ENCODE results near the gene P2RX3.

P2RX3 gene

GRCh38 chr11:57390535-57390934 is 52.4 kb downstream of the P2RX3 start, which contains the start of gene PRG2:
Gene PRG2, minus strand, starts transcription at chr11:57390650. Its CDS starts 706 bp downstream, at chr11:57389944.
- H3K36me3 ChIP-seq, result no peaks in the 10 kb centered on the region
- peaks cover 10 to 12% of the 10 kb centered on the region in 2 experiments for H3K4me1 ChIP-seq (ENCODE audit: control insufficient read depth in 1 of 2, insufficient read depth in 1 of 2, low read depth in 1 of 2, low read length in 1 of 2)
- H3K4me3 ChIP-seq (ENCODE audit: low read depth in 1 of 2, low read length in 1 of 2), result no peak within 1 kb of the TSS
- no peak within 1 kb of the TSS for H3K27ac ChIP-seq
- no peak for TF ChIP-seq CTCF (IDR thresholded peaks at IDR 0.05)
- no peaks in the 10 kb centered on the region for H3K9me3 ChIP-seq
- H3K27me3 ChIP-seq, result no peaks in the 10 kb centered on the region

GRCh38 chr11:57391111-57391510 is 53.0 kb downstream of the P2RX3 start:
- no peak overlapping the region for H3K27ac ChIP-seq
- TF ChIP-seq CTCF (IDR thresholded peaks at IDR 0.05), result no peak
- H3K36me3 ChIP-seq, result no peaks in the 10 kb centered on the region
- H3K27me3 ChIP-seq, result no peaks in the 10 kb centered on the region
- H3K9me3 ChIP-seq, result no peaks in the 10 kb centered on the region
- H3K4me3 ChIP-seq (ENCODE audit: low read depth in 1 of 2, low read length in 1 of 2), result no peak overlapping the region
- H3K4me1 ChIP-seq (ENCODE audit: control insufficient read depth in 1 of 2, insufficient read depth in 1 of 2, low read depth in 1 of 2, low read length in 1 of 2), result peaks cover 10 to 16% of the 10 kb centered on the region in 2 experiments

GRCh38 chr11:57391539-57391938 is 53.4 kb downstream of the P2RX3 start:
- H3K9me3 ChIP-seq, result no peaks in the 10 kb centered on the region
- H3K4me1 ChIP-seq (ENCODE audit: control insufficient read depth in 1 of 2, insufficient read depth in 1 of 2, low read depth in 1 of 2, low read length in 1 of 2), result peaks cover 13 to 21% of the 10 kb centered on the region in 2 experiments
- no peaks in the 10 kb centered on the region for H3K36me3 ChIP-seq
- TF ChIP-seq CTCF (IDR thresholded peaks at IDR 0.05), result no peak
- no peaks in the 10 kb centered on the region for H3K27me3 ChIP-seq
- H3K4me3 ChIP-seq (ENCODE audit: low read depth in 1 of 2, low read length in 1 of 2), result no peak overlapping the region
- no peak overlapping the region for H3K27ac ChIP-seq

GRCh38 chr11:57392066-57392762 is 54.1 kb downstream of the P2RX3 start:
- Histone ChIP-seq H3K4me3 (ENCODE audit: low read depth in 1 of 2, low read length in 1 of 2) (no peak overlapping the region), H3K27me3 (no peaks in the 10 kb centered on the region), H3K9me3 (no peaks in the 10 kb centered on the region), H3K36me3 (no peaks in the 10 kb centered on the region), H3K27ac (no peak overlapping the region), H3K4me1 (ENCODE audit: control insufficient read depth in 1 of 2, insufficient read depth in 1 of 2, low read depth in 1 of 2, low read length in 1 of 2) (peaks cover 15 to 27% of the 10 kb centered on the region in 2 experiments)
- no peak for TF ChIP-seq CTCF (IDR thresholded peaks at IDR 0.05)

GRCh38 chr11:57392763-57393105 is 54.6 kb downstream of the P2RX3 start:
- TF ChIP-seq CTCF (IDR thresholded peaks at IDR 0.05), result no peak
- Histone ChIP-seq H3K36me3 (no peaks in the 10 kb centered on the region), H3K27ac (no peak overlapping the region)

More at GRCh38 chr11:57392763-57393105, 54.6 kb downstream of the P2RX3 start:
- no peak overlapping the region for H3K4me3 ChIP-seq (ENCODE audit: low read depth in 1 of 2, low read length in 1 of 2)
- H3K4me1 ChIP-seq (ENCODE audit: control insufficient read depth in 1 of 2, insufficient read depth in 1 of 2, low read depth in 1 of 2, low read length in 1 of 2), result peaks cover 20 to 33% of the 10 kb centered on the region in 2 experiments
- no peaks in the 10 kb centered on the region for H3K9me3 ChIP-seq
- no peaks in the 10 kb centered on the region for H3K27me3 ChIP-seq
